Activated CD4-positive, alpha-beta T cell treated with anti-CD3 and anti-CD28 coated beads for 48 hours (primary cell): ENCODE results near the gene TRMO.

Source experiments
- DNase-seq: peaks from one replicate; pipeline ENCODE4 v3.0.0-alpha.2; 2020

Gene TRMO

DNA sequence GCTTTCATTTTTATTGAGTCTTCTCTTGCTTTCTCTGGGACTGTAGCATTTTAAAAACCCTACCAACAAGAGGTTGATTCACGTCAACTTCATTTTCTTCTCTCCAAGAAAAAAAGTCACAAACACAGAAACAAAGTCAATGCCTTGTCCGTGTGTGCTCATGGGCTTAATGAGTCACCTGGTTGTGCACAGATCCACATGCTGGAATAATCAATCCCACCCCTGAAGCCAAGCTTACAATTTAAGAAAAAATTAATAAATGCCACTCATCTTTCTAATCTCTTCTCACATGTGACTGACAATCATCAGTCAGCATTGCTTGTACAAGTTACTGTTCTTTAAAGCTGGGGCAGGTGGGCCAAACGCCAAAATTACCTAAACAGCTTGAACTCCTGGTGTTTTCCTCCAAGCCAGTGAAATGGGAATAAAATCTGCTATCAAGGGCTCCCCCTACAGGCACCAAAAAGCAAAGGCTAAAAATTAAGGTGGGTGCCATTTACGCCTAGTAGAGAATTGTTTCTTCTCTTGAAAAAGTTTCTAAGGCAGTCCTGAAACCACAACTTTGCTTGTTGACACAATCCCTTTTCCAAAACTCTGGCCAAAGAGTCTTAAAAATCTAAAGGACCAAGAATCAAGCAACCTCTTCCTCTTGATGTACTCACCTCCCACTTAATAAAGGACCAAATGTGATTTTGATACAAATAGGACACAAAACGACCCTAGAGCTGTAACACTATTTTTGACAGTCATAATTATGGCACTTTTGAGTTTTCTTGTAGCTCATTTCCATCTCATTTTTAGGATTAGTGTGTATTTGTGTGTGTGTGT, 21.3 kb downstream of the TRMO start:
- DNase-seq = no peak

DNA sequence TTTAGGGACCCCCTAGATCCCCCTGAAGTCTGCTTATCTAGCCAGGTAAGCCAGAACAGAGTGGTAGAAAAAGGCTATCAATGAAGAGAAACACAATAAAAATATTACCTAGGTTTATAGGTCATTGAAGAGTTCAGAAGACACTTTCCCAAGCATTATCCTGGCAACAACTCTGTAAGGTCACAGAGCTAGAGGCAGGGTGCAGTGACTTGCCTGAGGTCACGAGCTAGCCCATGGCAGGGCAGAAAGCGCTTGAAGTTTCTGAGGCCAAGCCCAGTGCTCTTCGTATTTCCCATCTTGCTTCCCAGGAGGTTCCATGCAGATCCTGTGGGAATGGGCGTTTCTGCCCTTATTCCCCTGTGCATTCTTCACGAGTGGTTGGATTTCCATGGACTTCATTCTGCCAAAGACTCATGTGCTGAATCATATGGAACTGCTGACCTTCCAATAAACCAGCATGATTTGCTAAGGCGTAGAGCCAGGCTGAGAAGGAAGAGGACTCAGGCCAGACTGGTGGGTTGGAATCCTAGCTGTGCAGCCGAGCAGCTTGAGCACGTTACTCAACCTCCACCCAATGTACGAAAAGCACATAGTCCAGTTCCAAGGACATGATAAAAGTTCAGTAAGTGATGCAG, 22.1 kb downstream of the TRMO start:
- no peak for DNase-seq

DNA sequence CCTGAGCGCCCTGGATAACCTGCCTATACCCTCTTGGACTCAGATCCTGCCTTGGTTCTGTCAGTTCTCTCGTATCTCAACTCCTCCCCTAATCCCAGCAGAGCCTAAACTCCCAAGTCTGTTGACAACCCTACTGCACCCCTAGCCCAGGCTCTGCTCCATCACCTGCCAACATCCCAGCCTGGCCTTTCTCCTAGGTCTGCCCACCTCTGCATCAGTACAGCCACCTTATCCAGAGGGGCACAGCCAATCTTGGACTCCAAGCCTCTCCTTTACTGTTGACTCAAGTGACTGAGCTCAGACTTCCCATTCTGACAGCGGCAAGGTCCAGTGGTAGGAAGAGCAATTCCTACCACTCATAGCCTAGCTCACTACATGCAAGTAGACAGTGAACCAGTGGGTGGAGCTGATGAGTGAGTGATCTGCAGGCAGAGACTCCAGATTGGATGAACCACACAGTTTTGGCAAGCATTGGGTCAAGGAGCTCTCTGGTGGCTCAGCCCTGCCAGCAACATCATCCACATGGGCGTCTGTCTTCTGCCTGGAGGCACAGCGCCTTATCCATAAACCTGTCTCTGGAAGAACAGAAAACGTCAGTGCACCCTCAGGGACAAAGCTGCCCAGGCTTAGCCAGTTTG, 26.5 kb downstream of the TRMO start:
- DNase-seq = peak; percentile 35

DNA sequence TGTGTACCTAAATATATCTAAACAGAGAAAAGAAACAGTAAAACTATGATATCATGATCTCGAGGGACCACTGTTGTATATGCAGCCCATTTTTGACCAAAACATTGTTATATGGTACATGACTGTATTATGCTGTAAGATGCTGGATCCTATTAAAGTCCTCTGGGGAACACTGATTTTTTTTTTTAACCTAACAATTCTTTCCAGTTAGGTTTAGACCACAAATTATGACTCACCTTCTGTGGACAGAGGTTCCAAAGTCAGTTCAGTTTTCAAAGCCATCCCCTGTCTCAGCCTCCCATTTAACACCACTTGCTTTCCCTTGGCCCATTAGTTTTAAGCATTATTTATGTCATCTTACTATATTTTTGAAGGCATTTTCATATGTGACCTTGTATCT, 27.1 kb downstream of the TRMO start:
- no peak for DNase-seq

DNA sequence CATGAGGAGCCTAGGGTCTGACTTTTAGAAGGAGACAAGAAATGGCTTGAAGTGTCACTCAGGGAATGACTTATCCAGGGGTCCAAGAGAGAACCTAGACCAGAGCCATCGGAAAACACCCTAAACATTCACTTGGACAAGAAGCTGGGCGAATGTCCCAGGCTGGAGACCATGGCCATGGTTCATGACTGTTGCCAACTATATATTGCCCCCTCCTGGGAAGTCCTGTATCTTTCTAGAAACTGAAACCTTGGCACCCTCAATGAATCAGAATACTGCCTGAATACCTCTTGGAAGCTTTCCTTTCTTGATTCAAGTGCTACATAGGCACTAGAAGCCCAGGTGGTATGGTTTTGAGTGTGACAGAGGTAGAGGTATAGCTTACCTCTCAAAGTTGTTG, 29.9 kb downstream of the TRMO start:
- no peak for DNase-seq

DNA sequence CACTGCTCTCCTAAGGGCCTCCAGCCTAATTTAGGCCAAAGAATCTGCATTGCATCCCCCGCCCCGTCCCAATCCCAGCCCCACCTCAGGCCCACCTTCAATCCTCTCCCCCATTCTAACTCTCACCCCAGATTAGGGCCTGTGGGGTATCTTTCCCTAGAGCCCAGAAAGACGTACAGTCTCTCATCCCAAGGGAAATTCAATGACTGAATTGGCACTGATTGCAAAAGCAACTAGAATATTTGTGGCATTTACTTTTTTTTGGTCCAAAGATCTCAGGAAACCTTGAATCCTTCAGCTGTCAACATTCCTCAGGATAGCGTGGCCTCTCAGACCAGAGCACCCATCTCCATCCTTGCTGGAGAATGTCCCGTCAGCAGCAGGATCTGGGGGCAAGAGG, 30.6 kb downstream of the TRMO start:
- DNase-seq = no peak

DNA sequence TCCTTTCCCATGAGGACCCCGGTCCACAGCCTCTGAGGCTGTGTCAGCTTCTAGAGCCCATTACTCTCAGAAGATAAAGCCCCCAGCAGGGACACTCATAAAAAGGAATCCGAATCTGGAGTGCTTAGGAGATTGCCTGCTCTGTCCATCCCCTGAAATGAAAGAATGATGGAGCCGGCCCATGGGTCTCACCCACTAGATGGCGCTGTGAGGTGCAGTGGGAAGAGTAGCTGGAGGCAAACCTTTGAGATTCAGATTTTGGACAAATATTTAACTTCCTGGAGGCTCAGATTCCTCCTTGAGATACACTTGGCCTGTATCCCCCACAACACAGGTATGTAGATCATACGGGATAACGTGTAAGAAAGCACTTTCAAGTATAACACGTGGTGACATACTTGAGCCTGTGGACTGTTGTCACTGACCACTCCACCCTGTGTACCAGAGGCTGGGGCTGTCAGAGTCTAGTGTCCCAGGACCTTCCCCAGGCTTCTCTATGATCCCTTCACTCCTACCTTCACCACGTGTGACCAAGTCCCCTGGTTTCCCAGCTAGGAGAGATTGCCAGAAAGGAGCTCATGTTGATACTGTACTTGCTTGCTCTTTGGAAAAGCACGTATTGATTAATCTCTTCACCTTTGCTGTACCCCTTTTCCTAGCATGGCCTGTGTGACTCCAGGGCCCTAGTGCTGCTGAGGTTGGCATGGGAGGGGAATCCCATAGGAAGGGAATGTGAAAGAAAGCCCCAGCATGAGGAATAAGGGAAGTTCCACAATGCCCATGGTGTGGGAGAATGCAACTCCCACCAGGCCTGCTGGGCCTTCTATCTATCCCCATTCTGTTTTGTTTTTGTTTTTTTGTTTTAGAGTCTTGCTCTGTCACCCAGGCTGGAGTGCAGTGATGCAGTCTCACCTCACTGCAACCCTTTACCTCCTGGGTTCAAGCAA, 32.1 kb downstream of the TRMO start:
- DNase-seq = peak; percentile 80

DNA sequence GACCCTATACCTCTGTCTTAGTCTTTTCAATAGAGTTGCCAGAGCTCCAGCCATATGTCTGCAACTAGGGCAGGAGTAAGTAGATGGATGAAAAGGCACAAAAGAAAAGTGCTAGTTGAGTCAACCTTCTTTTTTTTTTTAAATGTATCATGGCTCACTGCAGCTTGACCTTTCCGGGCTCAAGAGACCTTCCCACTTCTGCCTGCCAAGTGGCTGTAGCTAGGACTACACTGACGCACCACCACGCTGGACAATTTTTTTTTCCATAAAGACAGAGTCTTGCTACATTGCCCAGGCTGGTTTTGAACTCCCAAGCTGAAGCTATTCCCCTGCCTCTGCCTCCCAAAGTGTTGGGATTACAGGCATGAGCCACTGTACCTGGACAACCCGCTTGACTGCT, 42.0 kb downstream of the TRMO start:
- DNase-seq = no peak

DNA sequence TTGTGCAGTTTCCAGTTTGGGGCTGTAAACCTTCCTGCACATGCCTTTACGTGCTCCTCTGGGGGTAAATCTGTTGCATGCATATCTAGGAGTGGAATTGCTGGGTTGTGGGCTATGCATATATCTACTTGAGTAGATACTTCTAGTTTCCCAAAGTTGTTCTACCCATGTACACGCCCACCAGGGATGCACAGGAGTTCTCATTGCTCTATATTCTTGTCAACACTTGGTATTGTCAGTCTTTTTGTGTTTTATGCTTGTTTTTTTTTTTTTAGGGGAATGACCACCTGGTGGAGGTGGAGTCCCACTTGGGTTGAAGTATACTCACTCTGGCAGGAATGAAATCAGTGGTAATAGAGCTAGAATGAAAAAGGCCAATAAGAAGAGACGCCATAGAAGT, 46.2 kb downstream of the TRMO start:
- no peak for DNase-seq

DNA sequence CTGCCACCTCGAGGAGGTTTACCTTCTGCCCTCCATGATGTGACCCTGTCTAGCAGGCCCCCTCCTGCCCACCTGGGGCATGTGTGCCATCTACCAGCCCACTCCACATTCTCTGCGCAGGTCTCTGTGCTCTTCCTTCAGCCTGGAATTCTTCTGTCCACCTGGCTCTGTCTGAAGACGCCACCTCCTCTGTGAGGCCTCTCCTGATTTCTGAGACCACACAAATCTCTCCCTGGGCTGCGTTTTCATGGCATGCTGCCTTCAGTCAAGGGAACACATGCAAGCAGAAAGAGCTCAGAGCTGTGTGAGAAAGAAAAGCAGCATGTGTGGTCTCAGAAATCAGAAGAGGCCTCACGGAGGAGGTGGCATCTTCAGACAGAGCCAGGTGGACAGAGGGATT, 47.2 kb downstream of the TRMO start:
- DNase-seq = no peak

DNA sequence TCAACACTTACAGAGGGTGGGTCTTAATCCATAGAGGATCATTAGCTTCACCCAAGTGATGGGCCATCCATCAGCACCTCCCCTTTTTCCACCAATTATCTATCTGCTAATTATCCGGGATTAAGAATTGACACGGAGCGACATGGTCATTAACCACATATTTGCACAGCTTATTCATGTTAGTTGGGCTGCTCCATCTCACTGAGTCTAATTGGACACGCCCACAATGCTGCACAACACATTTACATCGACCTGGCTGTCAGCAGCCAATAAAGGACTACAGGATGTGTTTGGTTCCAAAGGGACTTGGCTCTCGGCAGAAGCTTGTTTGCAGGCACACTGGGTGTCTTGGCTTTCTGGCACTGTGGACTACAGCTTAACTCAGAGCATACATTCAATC, 47.7 kb downstream of the TRMO start:
- no peak for DNase-seq

DNA sequence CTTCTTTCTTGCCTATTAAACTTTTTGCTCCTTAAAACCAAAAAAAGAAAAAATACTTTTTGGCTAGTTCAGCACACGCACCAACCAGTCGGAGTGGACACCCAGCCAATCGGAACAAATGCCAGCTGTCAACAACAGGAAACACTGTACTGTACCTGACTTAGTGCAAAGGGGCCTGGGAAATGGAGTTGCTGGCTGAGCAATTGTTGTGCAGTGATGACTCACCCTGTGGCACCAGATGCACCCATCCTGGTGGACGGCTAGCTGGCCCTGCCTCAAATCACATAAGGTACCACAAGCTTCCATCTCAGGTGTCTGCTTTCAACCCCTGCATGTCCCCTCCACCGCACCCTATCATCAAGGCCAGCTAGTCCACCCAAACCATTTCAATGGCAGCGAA, 48.4 kb downstream of the TRMO start:
- DNase-seq = no peak

DNA sequence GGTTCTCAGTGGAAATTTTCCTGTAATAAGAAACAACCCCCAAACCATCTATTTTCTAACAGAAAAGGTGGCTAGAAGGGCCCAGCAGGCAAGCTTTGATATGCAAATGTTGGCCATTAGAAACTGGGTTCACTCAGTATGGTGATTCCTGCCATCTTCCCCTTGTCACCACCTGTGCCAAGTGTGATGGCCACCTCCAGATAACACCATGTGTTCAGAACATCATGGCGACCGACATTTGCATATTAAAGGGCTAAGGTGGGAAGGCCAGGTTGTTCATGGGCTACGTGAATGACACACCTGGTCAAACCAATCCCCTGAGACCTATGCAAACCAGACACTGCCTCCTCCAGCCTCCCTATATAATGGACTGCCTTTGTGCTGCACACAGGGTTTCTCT, 48.9 kb downstream of the TRMO start:
- DNase-seq = no peak

DNA sequence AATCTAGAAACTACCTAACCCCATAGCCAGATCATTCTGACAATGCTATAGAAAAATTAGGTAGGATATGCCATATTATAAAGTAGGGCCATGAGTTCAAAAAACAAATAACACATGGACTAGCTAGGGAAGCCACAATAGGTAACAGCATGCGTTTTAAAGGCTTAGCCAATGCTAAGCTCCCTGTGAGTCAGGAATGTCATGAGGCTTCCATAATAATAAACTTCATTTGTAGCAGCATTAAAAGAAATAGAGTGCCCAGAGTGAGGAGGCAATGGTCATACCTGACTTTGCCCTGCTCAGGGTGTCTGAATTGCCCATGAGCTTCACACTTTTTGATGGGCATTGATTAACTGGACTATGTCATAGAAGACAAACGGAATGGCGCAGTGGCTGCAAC, 53.4 kb downstream of the TRMO start:
- no peak for DNase-seq

DNA sequence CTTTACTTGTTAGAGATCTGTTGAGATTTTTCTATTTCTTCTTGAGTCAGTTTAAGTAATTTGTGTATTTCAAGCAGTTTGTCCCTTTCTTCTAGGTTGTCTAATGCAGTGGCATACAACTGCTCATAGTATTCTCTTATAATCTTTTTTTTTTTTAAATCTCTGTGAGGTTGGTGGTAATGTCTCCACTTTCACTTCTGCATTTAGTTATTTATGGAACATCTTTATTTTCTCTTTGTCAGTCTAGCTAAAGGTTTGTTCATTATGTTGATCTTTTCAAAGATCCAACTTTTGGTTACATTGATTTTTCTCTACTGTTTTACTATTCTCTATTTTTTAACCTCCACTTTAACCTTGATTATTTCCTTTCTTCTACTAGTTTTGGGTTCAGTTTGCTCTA, 55.5 kb downstream of the TRMO start:
- no peak for DNase-seq

DNA sequence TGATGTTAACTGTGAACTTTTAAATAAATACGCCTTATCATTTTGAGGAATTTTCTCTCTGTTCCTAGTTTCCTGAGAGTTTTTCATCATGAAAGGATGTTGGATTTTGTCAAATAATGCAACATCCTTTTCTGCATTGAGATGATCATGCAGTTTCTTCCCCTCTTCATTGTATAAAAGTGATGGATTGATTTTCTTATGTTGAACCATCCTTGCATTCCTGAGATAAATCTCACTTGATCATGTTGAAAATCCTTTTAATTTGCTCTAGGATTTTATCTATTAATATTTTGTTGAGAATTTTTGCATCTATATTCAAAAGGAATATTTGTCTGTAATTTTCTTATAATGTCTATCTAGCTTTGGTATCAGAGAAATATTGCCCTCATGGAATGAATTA, 56.0 kb downstream of the TRMO start:
- DNase-seq = no peak

DNA sequence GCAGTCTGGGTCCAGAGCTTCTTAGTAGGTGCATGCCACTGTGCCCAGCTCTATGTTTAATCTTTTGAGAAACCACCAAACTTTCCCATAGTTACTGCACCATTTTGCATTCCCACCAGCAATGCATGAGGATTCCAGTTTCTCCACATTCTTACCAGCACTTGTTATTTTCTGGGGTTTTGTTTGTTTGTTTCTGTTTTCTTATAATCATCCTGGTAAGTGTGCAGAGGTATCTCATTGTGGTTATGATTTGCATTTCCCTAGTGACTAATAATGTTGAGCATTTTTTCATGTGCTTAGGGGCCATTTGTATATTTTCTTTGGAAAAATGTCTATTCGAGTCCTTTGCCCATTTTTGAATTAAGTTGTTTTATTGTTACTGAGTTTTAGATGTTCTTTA, 57.9 kb downstream of the TRMO start:
- no peak for DNase-seq

DNA sequence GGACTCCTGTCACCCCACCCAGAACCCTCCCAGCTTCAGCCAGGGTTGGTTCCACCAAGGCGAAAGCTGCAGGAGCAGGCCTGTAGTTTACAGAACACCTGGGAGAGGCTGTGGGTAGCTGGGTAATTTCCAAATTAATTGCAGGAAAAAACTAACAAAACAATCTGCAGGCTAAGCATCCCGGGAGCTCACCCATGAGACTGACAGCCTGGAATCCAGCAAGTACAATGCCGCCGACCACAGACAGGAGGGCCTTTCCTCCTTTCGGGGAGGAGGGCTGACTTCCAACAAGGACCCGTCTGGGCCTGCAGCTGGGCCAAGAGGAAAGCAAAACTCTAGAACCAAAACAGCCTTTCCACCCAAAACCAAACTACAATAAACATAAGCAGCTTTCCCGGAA, 59.0 kb downstream of the TRMO start:
- no peak for DNase-seq

DNA sequence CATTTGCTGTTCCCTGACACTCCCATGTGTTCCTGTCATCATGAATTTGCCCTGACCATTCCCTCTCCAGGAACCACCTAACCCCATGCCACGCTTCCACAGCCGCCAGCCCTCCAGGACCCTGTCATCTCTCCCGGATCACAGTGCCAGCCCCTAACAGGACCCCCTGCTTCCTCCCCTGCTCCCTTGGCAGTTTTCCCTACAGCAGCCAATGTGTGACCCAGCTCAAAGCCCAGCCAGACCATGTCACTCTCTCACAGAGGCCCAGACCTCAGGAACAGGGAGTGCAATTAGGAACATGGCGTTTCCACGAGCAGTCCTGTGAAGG, 61.2 kb downstream of the TRMO start:
- no peak for DNase-seq

DNA sequence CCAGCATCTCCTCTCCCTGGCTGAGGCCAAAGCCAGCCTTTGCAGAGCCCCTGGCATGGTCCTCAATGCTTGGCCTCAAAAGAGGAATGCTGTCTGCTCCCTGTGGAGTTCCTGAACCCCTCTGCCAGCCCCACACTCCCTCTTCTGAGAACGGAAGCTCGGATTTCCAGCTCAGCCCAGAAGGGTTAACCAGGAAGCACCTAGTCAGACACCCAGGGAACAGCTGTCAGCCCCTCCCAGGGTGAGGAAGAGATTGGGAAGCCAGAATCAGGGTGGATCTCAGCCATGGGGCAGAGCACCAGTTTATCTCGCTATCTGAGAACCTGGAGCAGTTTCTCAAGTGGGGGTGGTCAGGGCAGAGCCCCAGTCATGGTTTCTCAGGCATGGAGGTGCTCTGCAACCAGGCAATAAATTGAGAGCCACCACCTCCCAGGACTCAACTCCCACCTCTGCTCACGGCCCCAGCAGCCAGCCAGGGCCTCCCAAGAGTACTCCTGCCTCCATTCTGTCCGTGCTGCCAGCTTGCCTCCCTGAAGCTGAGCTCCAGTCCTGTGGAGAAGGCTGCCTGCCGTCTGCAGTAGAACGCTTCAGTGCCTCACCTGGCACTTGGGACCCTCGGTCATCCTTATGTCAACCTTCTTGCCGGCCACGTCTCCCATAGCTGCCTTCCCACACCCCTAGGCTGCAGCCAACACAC, 61.7 kb downstream of the TRMO start:
- DNase-seq = no peak

DNA sequence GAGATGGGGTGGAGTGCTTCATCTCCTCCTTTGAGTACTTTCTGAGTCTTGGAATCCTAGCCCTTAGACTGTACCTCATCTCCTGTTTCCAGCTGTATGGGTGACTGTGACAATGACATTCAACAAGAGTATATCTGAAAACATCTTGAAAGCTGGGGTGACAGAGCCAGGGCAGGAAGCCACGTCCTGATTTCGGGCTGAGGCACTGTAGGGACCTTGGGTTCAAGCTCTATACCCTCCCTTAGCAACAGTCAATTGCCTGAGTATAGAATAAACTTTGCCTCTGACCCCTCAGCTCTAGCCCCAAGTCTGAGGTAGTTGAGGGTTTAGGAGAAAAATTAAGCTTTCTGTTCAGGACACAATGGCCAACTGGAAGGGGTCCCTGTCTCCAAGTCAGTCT, 63.0 kb downstream of the TRMO start:
- DNase-seq = no peak

DNA sequence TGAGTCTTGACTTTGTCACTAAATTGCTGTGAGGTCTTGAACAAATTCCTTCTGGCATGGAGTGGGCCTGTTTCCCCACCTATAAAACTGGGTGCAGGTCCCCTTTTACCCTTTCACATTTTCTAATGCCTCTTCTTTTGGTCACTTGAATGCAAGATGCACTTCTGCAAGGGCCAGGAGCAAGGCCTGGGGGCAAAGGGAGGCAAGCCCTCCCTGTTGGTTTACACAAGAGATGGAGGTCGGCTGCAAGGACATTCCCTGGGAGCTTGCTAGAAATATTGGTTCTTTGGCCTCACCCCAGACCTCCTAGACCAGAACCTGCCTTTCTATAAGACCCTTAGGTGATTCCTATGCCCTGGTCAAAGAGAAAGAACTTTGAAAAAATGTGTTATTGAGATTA, 63.5 kb downstream of the TRMO start:
- DNase-seq = no peak

DNA sequence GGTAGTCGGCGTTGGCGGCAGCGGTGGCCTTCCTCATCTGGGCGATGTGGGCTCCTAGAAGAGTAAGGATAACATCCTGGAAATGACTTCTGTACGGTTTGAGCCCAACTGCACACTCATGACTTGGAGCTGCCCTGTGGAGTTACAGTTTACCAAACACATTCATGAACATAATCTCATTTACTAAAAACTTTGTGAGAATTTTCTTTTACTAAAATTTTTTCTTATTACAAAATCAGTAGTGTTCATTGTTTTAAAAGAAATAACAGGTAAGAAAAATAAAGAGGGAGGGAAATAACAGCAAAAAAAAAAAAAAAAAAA, 63.9 kb downstream of the TRMO start:
- no peak for DNase-seq
